ENCODE data around the gene RAPGEF6.

Gene RAPGEF6

DNA sequence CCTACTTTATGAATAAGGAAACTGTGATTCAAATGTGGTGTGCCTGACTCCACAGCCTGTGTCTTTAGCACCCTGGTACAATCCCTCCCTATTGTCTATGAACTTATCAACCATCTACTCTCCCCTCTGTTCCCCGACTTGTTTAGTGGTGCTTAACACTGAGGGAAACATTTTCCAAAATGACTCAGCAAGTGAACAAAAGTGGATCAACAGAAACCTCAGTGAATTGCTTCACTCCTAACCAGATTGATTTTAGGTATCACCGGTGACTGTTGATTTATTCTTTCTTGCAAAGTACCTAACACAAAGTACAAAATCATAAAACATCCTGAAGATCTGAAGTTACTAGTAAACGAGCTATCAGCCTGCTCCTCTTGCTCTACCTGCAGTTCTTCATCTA lies 42.1 kb upstream of the RAPGEF6 start:
- H3K4me3 ChIP-seq (ENCODE audit: low read length, poor library complexity, severe bottlenecking), result no peak overlapping the region
- no peaks in the 10 kb centered on the region for H3F3A ChIP-seq (ENCODE audit: low read depth)
- H3K4me1 ChIP-seq (ENCODE audit: insufficient read depth, low read length, poor library complexity, severe bottlenecking), result no peaks in the 10 kb centered on the region
- no peaks in the 10 kb centered on the region for H3K9me2 ChIP-seq (replicated peaks; ENCODE audit: low read depth, low read length)
- no peak overlapping the region for H3K4me2 ChIP-seq (ENCODE audit: low read depth, low read length, poor library complexity, severe bottlenecking)
- no peaks in the 10 kb centered on the region for H3K79me2 ChIP-seq (ENCODE audit: insufficient read depth, low read length)
- peaks cover 26% of the 10 kb centered on the region; the same call in 1 of the 2 replicates for H3K36me3 ChIP-seq (ENCODE audit: insufficient read depth, low read length)
- no peaks in the 10 kb centered on the region for H4K20me1 ChIP-seq (ENCODE audit: insufficient read depth, low read length, poor library complexity, severe bottlenecking)
- no peak overlapping the region for H2AFZ ChIP-seq (ENCODE audit: low read length)
- H3K27me3 ChIP-seq (ENCODE audit: insufficient read depth, low read length, poor library complexity, severe bottlenecking), result no peaks in the 10 kb centered on the region
- no peaks in the 10 kb centered on the region for H3K9me3 ChIP-seq (ENCODE audit: insufficient read depth, low read depth, low read length)
- H3K9ac ChIP-seq (ENCODE audit: low read depth, low read length, poor library complexity, severe bottlenecking), result no peak overlapping the region
- TF ChIP-seq, protein P1, sequence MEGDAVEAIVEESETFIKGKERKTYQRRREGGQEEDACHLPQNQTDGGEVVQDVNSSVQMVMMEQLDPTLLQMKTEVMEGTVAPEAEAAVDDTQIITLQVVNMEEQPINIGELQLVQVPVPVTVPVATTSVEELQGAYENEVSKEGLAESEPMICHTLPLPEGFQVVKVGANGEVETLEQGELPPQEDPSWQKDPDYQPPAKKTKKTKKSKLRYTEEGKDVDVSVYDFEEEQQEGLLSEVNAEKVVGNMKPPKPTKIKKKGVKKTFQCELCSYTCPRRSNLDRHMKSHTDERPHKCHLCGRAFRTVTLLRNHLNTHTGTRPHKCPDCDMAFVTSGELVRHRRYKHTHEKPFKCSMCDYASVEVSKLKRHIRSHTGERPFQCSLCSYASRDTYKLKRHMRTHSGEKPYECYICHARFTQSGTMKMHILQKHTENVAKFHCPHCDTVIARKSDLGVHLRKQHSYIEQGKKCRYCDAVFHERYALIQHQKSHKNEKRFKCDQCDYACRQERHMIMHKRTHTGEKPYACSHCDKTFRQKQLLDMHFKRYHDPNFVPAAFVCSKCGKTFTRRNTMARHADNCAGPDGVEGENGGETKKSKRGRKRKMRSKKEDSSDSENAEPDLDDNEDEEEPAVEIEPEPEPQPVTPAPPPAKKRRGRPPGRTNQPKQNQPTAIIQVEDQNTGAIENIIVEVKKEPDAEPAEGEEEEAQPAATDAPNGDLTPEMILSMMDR (conservative IDR thresholded peaks at IDR 0.05; ENCODE audit: low read length), result no peak
- TF ChIP-seq EZH2phosphoT487 (IDR thresholded peaks at IDR 0.05; ENCODE audit: borderline replicate concordance), result no peak

DNA sequence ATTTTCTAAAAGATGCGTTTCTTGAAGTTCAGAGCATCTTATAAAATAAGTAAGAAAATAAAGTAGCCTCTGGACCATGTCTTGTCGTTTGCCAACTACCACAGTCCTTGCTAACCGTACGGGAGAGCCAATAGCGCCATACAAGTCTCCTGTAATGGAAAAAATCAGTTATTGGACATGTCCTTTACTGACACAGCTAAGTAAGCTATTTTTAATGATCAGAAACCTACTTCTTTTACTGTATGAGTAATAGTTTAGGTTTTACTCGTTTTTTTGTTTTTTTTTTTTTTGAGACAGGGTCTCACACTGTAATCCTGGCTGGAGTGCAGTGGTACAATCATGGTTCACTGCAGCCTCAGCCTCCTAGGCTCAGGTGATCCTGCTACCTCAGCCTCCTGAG lies 37.7 kb upstream of the RAPGEF6 start:
- no peak overlapping the region for H2AFZ ChIP-seq (ENCODE audit: low read length)
- H3K4me1 ChIP-seq (ENCODE audit: insufficient read depth, low read length, poor library complexity, severe bottlenecking), result no peaks in the 10 kb centered on the region
- no peaks in the 10 kb centered on the region for H3K9me3 ChIP-seq (ENCODE audit: insufficient read depth, low read depth, low read length)
- H3K36me3 ChIP-seq (ENCODE audit: insufficient read depth, low read length), result peaks cover 37% of the 10 kb centered on the region; the same call in 1 of the 2 replicates
- no peaks in the 10 kb centered on the region for H3K9me2 ChIP-seq (replicated peaks; ENCODE audit: low read depth, low read length)
- H3F3A ChIP-seq (ENCODE audit: low read depth), result no peaks in the 10 kb centered on the region
- no peaks in the 10 kb centered on the region for H3K27me3 ChIP-seq (ENCODE audit: insufficient read depth, low read length, poor library complexity, severe bottlenecking)
- no peaks in the 10 kb centered on the region for H3K79me2 ChIP-seq (ENCODE audit: insufficient read depth, low read length)
- H4K20me1 ChIP-seq (ENCODE audit: insufficient read depth, low read length, poor library complexity, severe bottlenecking), result no peaks in the 10 kb centered on the region
- no peak overlapping the region for H3K4me3 ChIP-seq (ENCODE audit: low read length, poor library complexity, severe bottlenecking)
- no peak for TF ChIP-seq EZH2phosphoT487 (IDR thresholded peaks at IDR 0.05; ENCODE audit: borderline replicate concordance)
- TF ChIP-seq, protein P1 (conservative IDR thresholded peaks at IDR 0.05; ENCODE audit: low read length), result no peak
- no peak overlapping the region for H3K4me2 ChIP-seq (ENCODE audit: low read depth, low read length, poor library complexity, severe bottlenecking)
- H3K9ac ChIP-seq (ENCODE audit: low read depth, low read length, poor library complexity, severe bottlenecking), result no peak overlapping the region

DNA sequence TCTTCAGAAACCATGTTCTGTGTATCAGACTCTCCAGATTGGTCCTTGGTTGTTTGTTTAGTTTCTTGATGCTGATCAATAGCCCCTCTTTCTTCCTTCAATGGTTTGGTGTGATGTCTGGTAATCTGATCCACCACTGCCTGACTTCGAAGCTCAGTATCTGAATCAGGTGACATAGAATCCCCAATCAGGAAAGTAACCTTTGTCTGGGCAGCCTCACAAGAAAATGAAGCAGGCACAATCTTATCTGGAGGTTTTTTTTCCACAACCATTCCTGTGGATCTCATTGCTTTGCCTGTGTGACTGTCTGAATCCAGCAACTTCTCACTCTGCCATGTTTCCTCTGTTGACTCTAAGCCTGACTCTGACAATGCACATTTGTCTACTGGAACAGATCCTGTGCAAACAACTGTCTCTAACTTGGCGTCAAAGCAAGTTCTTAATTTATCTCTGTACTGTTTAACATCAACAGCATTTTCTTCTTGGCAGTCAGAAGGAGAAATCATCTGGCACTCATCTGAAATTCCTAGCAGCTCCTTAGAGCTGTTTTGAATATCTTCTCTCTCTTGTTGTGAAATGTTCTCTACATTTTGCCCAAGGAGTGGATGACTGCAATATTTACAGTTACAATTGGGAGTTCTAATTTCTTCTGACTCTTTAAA lies 37.1 kb upstream of the RAPGEF6 start:
- peaks cover 31% of the 10 kb centered on the region; the same call in 1 of the 2 replicates for H3K36me3 ChIP-seq (ENCODE audit: insufficient read depth, low read length)
- H3K9ac ChIP-seq (ENCODE audit: low read depth, low read length, poor library complexity, severe bottlenecking), result no peak overlapping the region
- no peak overlapping the region for H3K4me2 ChIP-seq (ENCODE audit: low read depth, low read length, poor library complexity, severe bottlenecking)
- H3K9me2 ChIP-seq (replicated peaks; ENCODE audit: low read depth, low read length), result no peaks in the 10 kb centered on the region
- H3F3A ChIP-seq (ENCODE audit: low read depth), result no peaks in the 10 kb centered on the region
- no peak overlapping the region for H3K4me3 ChIP-seq (ENCODE audit: low read length, poor library complexity, severe bottlenecking)
- no peak overlapping the region for H2AFZ ChIP-seq (ENCODE audit: low read length)
- no peak for TF ChIP-seq EZH2phosphoT487 (IDR thresholded peaks at IDR 0.05; ENCODE audit: borderline replicate concordance)
- TF ChIP-seq, protein P1 (conservative IDR thresholded peaks at IDR 0.05; ENCODE audit: low read length), result no peak
- H3K9me3 ChIP-seq (ENCODE audit: insufficient read depth, low read depth, low read length), result no peaks in the 10 kb centered on the region
- H3K79me2 ChIP-seq (ENCODE audit: insufficient read depth, low read length), result no peaks in the 10 kb centered on the region
- H3K4me1 ChIP-seq (ENCODE audit: insufficient read depth, low read length, poor library complexity, severe bottlenecking), result no peaks in the 10 kb centered on the region
- no peaks in the 10 kb centered on the region for H4K20me1 ChIP-seq (ENCODE audit: insufficient read depth, low read length, poor library complexity, severe bottlenecking)
- H3K27me3 ChIP-seq (ENCODE audit: insufficient read depth, low read length, poor library complexity, severe bottlenecking), result no peaks in the 10 kb centered on the region
